GM12891 (cell line): ENCODE data around the gene ARRB2.

Experiments used
- POLR2A ChIP-seq: IDR thresholded peaks from 2 replicates; pipeline ENCODE4 v1.6.1; 2011; ENCODE audit warnings: low read depth, low read length, control low read depth
- POLR2AphosphoS5 ChIP-seq: IDR thresholded peaks from 2 replicates; pipeline ENCODE4 v1.6.1; 2011; ENCODE audit warnings: low read depth, low read length, control low read depth
- POU2F2 ChIP-seq: IDR thresholded peaks from 2 replicates; pipeline ENCODE4 v1.6.1; 2011; ENCODE audit warnings: low read depth, mild to moderate bottlenecking, control low read depth, low read length, moderate library complexity
- SPI1 ChIP-seq: IDR thresholded peaks from 2 replicates; pipeline ENCODE4 v1.6.1; 2011; ENCODE audit warnings: low read depth, low read length, control low read depth
- TAF1 ChIP-seq: IDR thresholded peaks from 2 replicates; pipeline ENCODE4 v1.6.1; 2011; ENCODE audit warnings: low read depth, low read length, control low read depth

GRCh38 chr17:4724650-4725049, 14.2 kb downstream of the ARRB2 start:
- TF ChIP-seq POLR2A = no peak
- no peak for TF ChIP-seq POLR2AphosphoS5
- TF ChIP-seq TAF1 = no peak
- no peak for TF ChIP-seq POU2F2
- no peak for TF ChIP-seq SPI1
